ENCODE data around the gene OPN1SW.

The OPN1SW gene, protein sequence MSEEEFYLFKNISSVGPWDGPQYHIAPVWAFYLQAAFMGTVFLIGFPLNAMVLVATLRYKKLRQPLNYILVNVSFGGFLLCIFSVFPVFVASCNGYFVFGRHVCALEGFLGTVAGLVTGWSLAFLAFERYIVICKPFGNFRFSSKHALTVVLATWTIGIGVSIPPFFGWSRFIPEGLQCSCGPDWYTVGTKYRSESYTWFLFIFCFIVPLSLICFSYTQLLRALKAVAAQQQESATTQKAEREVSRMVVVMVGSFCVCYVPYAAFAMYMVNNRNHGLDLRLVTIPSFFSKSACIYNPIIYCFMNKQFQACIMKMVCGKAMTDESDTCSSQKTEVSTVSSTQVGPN

DNA sequence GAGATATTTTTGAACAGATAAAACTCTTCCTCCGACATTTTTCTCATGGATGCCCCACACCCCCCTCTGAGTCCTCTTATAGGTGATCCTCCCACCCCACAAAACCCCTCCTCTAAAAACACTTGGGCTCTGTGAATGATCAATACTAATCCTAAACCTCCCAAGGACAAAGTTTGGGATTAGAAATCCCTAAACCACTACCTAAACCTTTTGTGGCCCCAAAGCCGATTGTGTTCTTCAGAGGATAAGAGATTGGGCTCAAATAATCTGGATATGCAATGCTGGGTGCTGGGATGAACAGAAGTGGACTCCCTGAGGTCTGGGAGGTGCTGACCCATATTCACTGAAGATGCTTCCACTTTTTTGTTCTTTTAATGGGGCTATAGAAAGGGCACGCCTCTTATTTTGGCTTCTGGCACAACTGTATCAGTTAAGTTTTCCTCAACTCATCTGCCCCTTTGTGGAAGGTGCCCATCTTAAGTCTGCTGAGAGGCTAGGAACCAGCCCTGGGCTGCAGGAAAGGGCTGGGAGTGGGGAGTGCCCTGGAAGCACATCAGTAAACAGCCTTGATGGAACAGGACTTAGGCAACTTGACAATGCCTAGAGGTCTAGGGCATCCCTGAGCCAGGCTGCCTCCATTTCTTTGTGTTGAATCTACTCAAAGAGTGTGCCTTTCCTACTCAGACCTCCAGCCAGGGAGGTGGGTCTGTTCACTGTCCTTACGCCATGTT lies at the start of gene OPN1SW:
TSS of gene OPN1SW (minus strand) at position 51 of the 731 bp plus-strand sequence. CDS start at position 38, 13 bp downstream.
- no peak for DNase-seq

DNA sequence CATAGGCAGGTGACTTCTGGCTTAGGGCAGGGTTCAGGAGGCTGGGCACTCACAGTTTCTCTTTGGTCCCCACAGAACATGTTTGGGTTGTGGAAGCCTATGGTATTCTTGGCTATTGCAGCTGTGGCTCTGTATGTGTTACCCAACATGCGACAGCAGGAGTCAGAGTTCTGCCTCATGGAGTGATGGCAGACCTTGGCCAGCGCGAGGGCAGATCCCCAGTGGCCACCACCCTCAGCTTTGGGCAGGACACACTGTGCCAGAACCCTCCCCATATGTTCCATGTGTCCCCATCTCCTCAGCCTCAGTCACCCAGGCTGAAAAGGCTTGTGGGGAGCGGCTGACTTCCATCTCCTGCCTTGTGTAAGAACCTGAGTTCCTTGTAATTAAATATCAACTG lies 46.1 kb upstream of the OPN1SW start:
- no peak for DNase-seq

DNA sequence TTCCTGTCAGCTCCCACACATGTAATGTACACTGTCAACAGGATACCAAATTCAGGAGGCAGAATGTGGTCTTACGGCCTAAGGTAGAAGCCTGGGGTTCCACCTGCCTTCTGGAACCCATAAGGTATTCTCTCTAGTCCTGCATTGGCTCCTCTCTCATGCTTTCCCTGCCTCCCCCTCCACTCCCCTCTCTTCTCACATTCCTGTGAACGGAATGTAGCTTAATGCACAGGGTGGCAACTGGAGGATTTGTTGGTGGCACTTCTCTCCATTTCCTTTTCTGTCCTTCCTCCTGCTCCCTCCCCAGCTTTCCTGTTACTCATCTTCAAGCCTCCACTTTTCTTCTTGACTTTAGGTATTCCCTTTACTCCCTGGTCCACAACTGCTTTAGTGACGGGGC lies 43.1 kb upstream of the OPN1SW start:
- DNase-seq: no peak

DNA sequence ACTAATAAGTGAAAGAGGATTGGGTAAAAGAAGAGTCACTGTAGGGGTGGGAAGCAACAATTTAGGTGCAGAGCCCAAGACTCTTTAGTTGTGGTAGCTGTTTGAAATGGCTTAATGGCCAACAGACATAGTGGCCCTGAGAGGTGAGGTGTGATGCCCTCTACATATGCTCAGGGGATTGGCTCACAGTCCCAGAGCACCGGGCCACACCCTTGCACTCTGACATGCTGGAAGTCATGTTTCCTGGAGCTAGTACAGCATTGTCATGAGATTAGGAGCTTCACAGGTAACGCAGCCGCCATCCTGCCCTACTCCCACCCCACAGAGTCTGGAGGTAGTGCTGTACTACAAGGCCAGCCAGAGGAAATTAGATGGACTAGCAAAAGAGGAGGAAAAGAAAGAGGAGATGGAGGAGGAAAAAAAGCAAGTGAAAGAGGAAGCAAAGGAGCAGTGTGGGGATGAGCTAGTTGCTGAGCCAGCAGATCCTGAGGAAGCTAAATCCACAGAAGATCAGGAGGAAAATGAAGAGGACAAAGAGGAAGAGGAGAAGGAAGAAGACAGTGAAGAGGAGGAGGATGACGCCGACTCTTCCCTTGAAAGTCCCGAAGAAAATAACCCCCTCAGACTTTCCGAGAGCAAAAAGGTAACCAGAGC lies 39.8 kb upstream of the OPN1SW start:
- DNase-seq: no peak

DNA sequence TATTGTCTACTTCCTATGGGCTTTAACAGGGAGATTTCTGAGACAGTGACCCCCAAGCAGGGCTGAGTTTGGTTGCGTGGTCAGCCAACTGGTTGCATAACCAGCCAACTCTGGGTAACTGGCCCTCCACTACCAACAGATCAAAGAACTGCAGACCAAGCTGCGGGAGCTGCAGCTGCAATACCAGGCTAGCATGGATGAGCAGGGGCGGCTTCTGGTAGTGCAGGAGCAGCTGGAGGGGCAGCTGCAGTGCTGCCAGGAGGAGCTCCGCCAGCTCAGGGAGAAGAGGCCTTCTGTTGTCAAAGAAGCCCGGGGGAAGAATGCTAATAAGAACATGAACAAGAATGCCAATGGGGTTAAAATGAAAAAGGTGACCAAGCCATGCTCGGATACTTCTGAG lies 38.9 kb upstream of the OPN1SW start:
- DNase-seq: no peak

DNA sequence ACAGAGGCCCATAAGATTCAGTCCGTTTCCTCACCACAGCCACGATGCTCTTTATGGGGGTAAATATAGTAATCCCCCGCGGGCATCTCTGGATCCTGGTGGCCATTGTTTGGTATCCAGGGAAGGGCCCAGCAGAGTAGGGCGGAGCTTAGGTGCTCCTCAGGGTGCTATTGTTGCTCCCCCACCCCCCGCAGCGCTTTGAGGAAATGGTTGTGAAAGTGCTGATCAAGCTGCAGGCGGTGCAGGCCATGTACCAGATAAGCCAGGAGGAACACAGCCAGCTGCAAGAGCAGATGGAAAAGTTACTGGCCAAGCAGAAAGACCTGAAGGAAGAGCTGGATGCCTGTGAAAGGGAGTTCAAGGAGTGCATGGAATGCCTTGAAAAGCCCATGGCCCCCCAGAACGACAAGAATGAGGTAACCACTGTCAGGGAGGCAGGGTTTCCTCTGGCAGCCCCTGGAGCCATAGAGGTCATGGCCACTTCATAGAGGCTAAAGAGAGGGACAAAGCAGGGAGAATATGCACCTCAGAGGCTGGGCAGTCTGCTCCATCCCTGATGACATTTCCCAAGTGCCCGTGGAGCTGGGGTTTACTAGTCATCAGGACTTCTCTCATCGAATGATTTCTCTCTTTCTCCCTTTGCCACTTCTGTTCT lies 37.0 kb upstream of the OPN1SW start:
- DNase-seq: peak; percentile 64

DNA sequence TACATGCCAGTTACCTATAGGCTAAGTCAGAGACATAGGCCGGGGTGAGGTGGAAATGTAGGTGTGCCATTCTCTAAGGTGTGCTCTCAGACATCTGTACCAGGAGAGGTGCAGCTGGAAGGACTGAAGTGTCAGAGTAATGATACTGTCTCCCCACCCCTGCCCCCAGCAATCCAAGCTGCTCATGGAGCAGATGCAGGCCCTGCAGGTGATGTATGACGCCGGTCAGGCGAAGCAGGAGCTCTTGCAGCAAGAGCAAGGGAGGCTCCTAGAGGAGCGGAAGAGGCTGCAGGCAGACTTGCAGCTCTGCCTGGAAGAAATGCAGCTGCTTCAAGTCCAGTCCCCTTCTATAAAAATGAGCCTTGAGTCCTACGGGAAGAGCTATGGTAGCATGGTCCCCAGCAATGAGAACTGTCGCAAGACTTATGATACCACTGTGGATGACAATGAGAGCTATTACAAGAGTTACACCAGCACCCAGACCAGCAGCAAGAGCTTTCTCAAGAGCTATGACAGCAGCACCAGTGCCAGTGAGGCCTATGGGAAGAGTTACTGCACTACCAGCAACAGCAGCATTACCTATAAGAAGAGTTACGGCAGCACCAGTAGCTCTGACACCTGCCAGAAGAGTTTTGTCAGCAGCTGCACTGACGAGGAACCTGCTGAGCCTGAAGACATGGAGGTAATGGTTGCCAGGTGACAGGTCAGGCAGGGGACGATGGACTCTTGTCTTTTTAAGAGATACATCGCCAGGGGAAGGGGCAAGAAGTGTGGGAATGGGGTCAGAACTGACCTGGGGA lies 36.2 kb upstream of the OPN1SW start:
- DNase-seq: no peak

DNA sequence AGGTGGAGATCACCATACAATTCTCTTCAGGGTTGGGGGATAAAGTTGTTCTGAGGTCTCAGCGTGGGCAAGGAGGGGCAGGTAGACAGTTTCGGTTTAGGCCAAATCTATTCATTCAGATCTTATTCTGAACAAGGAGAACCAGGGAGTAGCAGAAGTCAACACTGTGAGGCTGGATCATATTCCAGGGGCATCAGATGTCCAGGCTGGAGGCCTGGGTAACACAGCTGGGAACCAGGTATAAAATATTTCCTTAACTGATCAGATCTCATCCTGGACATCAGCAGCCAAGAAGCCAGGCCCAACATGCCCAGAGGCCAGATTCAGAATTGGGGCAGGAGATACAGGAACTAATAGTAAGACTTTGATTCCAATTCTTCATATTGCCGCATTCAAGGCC lies 35.4 kb upstream of the OPN1SW start:
- no peak for DNase-seq

DNA sequence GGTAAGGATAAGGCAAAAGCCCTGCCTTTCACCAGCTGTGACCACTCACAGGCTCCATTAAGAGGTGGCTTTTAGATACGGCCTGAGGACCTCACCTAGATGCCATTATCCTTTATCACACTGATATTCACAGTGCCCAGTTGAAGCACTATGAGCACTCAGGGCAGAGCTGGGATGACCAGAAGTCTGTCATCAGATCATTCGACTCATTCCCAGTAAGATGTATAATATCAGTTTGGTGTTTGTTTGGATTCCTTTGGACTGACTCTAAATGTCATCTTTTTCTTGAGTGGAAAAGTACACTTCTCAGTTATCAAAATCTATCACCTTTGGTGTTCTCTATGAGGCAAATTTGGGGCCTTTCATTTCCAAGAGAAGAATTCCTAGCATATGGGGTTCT lies 34.9 kb upstream of the OPN1SW start:
- DNase-seq: no peak

DNA sequence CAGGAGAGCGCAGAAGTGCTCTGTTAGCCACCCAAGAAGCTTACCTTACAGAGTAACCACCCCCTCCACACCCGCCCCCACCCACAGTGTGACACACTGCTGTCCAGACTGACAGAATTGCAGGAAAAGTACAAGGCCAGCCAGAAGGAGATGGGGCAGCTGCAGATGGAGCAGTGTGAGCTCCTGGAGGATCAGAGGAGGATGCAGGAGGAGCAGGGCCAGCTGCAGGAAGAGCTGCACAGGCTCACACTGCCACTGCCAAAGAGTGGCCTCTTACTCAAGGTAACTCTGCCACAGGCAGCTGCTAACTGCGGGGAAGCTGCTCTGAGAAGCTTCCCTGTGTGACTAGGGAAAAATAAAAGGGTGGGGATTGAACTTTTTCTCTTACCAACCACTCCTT lies 33.8 kb upstream of the OPN1SW start:
- DNase-seq: no peak

DNA sequence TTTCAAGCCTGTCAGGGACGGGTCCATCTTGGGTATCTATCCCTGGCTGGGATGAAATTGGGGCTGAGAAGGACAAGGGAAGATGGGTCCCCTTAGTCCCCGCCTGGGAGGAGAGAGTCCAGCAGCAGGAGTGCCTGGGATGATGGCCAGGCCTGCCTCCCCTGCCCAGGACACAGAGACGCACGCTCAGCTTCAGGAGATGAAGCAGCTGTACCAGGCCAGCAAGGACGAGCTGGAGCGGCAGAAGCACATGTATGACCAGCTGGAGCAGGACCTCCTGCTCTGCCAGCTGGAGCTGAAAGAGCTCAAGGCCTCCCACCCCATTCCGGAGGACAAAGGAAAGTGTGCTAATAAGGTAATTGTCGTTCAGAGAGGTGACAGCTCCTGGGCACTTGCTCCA lies 31.6 kb upstream of the OPN1SW start:
- no peak for DNase-seq

DNA sequence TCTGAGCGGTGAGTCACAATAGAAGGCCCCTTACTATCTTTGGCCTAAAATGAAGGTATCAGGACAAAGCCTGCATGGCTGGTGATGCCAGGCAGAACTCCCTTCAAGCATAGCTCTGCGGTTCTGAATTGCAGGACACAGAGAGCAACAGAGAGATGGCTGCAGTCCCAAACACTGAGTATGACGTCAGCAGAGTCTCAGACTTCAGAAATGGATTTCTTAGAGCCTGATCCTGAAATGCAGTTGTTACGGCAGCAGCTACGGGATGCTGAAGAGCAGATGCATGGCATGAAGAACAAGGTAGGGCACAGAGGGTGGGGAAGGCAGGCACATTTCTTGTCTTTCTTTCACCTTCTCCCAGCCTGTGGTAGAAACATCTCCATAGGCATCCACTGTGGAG lies 29.6 kb upstream of the OPN1SW start:
- no peak for DNase-seq

DNA sequence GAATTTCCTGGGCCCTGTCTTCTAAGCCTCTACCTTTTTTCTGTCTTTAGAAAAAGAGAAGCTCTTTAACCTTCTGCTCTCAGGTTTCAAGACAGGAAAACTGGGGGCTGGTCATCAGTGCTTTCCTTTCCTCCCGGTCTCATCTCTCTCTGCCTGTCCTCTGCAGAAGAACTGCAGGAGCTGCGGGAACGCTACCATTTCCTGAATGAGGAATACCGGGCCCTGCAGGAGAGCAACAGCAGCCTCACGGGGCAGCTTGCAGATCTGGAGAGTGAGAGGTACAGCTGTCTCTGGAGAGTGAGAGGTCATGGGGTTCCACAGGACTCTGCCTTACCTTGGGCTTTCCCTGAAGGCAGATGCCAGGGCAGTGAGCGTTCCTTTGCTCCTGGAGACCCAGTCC lies 28.9 kb upstream of the OPN1SW start:
- no peak for DNase-seq

DNA sequence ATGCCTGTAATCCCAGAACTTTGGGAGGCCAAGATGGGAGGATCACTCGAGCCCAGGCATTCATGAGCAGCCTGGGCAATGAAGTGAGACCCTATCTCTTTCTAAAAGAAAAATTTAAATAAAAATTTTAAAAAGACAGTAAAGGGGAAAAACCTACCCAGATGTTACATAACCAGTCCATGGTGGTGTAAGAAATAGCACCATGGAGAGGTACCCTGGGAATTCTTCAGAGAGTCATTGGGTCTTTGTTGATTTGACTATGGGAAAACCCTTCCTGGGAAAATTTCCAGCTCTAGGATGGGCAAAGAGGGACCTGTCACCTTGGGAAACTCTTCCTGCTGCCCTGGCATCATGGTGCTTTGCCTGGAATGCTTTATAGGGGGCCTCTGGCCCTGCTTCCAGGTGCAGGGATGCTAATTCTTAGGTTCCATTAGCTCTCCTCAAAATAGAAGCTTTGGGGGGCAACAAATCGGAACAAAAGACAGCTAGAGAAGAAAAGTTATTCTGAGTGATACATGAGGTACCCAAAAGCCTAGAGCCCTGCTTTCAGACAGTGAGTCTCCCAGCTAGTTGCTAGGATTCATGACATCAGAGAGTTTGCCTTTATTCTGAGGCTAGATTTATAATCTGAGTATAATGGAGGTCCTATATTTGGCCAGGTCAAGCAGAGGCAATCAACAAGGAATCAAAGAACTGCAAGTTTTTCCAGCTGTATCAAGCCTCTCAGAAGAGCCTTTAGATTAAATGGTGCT lies 26.2 kb upstream of the OPN1SW start:
- no peak for DNase-seq

DNA sequence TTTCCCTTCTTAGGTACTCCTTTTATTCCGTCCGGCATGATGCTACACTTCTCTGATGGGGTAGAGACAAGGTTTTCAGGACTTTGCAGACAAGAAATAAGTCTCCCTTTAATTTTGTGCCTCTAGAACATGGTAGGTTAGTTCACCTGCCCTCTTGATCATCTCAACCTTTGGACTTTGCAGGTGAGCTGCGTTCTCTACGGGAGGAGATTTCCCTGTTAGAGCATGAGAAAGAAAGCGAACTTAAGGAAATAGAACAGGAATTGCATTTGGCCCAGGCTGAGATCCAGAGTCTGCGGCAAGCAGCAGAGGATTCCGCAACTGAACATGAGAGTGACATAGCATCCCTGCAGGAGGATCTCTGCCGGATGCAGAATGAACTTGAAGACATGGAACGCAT lies 25.4 kb upstream of the OPN1SW start:
- DNase-seq: no peak

DNA sequence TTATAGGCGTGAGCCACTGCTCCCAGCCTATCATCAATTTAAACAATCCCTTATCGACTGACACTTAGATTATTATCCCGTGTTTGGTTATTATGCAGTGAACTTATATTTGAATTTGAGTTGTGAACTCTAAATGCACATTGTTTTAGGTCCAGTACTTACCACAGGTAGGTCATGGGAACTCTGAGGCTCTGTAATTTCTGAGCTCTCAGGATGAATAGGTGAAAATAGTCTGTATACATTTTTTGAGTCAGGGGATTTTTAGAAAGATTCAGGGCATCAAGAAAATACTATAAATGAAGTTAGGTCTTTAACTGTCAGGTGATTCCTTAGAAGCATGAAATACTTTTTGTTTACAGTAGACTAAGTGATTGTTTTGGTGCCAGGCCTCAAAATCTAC lies 25.0 kb upstream of the OPN1SW start:
- DNase-seq: no peak

DNA sequence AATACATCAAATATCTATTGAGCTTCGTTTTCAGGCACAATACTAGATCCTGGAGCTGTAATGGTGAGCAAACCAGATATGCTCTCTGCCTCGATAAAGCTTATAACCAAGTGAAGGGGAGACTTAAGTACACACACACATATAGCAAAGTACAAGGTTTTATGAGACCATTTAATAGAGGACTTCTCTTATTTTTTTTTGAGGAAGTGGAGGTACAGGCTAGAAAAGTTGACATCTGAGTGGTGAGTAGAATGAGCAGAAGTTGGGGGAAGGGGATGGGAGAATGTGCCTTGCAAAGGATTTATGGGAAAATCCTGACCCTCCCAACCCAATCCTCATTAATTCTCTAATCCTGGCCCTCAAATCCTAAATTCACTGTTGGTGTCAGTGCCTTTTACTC lies 23.9 kb upstream of the OPN1SW start:
- no peak for DNase-seq

DNA sequence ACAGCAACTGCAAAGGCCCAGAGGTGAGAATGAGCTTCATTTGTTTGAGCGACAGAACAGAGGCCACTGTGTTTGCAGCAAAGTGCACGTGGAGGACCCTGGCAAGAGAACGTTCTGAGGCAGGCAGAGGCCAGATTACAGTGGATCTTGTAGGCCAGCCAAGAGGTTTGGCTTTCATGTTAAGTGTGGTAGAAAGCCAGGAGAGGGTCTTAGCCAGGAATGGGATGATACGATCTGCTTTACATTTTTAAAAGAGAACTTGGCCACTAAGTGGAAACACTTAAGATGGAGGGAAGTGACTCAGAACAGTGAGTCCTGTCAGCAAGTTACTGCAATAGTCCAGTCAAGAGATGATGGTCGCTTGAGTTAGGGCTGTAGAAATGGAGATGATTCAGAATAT lies 20.7 kb upstream of the OPN1SW start:
- no peak for DNase-seq

DNA sequence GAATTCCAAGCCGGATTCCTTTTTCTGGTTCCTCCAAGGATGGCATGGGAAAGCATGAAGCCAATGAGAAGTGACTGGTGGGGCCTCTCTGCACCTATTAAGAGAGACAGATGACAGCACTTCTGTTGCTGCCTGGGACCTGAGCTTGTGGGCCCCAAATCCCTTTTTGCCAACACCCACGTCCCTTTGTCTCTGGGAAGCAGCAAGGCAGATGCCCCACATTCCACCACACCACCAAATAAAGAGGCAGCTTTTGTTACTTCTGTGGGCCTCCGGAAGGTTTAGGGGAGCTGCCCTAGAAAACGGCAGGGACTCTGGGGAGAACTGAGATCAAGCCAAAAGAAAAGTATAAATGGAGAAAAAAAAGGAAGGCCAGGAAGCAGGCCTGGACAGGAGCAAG lies 19.5 kb upstream of the OPN1SW start:
- no peak for DNase-seq

DNA sequence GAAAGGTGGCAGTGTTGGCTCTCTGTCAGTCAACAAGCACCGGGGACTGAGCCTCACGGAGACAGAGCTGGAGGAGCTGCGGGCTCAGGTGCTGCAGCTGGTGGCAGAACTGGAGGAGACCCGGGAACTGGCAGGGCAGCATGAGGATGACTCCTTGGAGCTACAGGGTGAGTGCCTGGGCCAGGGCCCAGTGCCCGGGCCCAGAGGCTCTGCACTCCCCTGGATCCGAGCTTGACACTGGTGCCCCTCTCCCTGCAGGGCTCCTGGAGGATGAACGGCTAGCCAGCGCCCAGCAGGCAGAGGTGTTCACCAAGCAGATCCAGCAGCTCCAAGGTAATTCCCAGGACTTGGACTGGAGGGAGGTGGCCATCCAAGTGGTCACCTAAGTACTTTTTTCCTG lies 18.8 kb upstream of the OPN1SW start:
- DNase-seq: no peak

DNA sequence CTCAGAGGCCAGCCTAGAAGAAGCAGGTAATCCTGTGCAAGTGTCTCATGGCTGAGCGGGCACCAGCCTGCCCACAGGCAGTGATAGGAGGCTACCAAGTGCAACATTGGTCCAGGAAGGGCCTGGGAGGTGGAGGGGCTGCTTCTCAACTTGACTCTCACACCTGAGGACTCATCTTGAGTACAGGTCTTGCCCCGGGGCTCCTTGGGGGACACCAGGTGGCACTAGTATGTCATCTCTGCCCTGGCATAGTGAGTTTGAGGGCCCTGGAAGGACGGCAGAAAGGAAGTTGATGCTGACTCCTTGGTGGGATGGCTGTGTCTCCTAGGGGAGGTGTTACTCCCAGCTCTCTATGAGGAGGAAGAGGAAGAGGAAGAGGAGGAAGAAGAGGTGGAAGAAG lies 18.4 kb upstream of the OPN1SW start:
- DNase-seq: no peak

DNA sequence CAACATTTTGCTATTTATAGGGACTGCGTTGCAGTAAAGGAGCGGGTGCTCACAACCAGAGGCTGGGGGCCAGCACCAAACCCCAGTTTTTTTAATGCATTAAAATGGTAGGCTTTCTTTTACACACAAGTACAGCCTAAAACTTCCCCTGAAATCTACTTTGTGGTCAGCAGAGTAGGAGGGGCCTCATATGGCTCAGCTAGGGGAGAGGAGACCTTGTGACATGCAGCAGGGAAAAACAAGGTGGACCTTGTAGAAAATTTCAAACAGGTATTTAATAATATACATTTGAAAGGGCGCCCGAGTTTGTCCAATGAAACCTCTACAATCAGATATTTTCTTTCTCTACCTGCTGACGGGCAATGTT lies 17.6 kb upstream of the OPN1SW start:
- no peak for DNase-seq

Measured in NCI-H2107 (cell line).